GM21381 (cell line): ENCODE results near the gene LGALS3.
A peak's percentile ranks its signal among the peaks of the same experiment; 100 is the strongest.

Source experiments
- ATAC-seq: cut with Tn5 transposase; IDR thresholded peaks from one replicate; pipeline ENCODE4 v1.9.1; 2021; ENCODE audit warnings: mild to moderate bottlenecking, moderate library complexity; ENCODE audit not compliant: unreplicated experiment

The LGALS3 gene

GRCh38 chr14:55188686-55189295 lies 59.7 kb downstream of the LGALS3 start:
- ATAC-seq, result no peak

GRCh38 chr14:55190906-55191202 lies 61.8 kb downstream of the LGALS3 start:
- no peak for ATAC-seq

- peak; percentile 97 for ATAC-seq
These were observed 62.4 kb downstream of the LGALS3 start, which contains the start of gene DLGAP5 for GRCh38 chr14:55191203-55192053. Gene DLGAP5 (minus strand): TSS chr14:55191585. CDS start chr14:55189179, 2,406 bp downstream.

GRCh38 chr14:55192054-55192621 lies 63.1 kb downstream of the LGALS3 start:
- ATAC-seq, result no peak

DNA sequence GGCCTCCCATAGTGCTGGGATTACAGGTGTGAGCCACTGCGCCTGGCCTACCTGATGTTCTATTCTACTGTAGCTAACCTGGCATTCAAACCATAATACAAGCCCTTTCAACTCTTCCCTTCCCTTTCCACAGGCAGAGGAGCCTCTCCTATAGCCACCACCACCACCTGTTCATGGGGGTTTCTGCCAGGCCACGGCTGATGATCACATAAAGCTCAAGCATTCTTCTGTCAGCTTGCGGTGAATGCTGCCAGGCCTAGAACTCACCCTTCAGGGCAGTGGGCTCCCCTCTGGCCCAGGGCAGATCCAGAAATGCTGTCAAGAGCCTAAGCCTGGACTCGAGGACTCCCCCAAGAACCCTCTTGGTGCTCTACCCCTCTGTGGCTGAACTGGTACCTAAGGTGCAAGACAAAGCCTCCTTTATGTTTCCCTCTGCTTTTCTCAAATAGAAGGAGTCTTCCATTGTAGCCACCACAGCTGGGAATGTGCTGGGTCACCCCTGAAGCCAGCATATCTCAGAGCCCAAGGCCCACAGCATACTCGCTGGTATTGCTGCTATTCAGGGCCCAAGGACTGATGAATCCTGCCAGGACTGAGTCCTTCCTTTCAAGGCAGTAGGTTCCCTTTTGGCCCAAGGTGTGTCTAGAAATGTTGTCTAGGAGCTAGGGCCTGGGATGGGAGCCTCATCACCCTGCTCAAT lies 65.8 kb downstream of the LGALS3 start:
- ATAC-seq, result no peak
